Ammon's horn (tissue), 1 donor: ENCODE data around the gene KRTAP5-5.
"Not testable (repeated sequence)": the region's sequence is repeated elsewhere in the genome, so short reads cannot be mapped to it uniquely, and the experiment has no call there.

Experiments
- DNase-seq: peaks from one replicate; pipeline ENCODE4 v3.0.0-alpha.2; 2016; ENCODE audit warnings: low spot score

KRTAP5-5 gene

DNA sequence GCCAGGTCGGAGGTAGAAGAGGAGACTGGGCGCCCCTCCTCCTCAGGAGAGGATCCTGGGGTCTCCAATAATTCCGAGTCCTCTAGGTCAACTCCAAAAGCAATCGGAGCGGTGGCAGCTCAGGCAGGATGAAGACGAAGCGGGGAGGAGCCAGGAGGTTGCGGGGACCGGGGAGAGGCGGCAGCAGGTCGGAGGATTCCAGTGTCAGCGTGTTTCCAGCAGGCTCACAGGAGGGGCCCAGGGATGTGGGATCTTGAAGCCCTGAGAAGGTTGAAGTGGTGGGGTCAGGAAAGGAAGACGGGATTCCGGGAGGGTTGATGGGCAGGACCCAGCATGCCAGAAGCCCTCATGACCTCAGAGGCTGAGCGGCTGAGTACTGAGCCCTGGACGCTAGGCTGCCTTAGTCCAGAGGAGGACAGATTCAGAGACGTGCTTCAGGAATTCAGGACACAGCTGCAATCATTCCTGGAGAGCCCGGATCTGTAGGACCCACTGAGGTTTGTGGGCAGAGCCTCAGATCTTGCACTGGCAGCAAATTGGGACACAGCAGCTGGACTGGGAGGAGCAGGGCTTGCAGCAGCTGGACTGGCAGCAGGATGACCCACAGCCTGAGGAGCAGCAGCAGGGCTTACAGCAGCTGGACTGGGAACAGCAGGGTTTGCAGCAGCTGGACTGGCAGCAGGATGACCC is 22.3 kb upstream of the KRTAP5-5 start:
- not testable (repeated sequence) for DNase-seq

DNA sequence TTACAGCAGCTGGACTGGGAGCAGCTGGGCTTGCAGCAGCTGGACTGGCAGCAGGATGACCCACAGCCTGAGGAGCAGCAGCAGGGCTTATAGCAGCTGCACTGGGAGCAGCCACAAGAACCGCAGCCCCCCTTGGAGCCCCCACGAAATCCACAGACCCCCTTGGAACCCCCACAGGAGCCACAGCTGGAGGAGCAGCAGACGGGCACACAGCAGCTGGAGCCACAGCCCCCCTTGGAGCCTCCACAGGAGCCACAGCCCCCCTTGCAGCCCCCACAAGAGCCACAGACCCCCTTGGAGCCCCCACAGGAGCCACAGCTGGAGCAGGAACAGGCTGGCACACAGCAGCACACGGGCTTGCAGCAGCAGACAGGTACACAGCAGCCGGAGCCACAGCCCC is 21.7 kb upstream of the KRTAP5-5 start:
- DNase-seq = not testable (repeated sequence)

DNA sequence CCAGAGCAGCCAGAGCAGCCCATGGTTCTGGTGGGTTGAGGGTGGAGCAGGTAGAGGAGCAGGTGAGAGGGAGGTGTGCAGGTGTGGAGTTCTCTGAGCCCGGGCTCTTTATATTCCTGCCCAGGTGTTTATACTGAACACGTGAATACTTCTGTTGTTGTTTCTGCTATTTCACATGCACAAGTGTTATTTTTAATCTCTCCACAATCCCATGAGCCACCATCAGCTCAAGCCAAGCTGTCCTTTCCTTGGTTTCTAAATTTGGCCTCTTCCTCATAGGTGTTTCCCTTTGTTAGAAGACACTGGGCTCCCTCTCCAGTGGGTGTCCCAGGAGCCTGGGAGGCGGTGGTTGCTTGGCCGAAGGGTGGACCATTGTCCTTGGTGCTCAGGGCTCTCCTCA is 21.2 kb upstream of the KRTAP5-5 start, which contains the start of gene KRTAP5-3:
KRTAP5-3 (minus strand) TSS at position 101 of the 400 bp plus-strand sequence; CDS start at position 23, 78 bp downstream.
- DNase-seq = no peak

DNA sequence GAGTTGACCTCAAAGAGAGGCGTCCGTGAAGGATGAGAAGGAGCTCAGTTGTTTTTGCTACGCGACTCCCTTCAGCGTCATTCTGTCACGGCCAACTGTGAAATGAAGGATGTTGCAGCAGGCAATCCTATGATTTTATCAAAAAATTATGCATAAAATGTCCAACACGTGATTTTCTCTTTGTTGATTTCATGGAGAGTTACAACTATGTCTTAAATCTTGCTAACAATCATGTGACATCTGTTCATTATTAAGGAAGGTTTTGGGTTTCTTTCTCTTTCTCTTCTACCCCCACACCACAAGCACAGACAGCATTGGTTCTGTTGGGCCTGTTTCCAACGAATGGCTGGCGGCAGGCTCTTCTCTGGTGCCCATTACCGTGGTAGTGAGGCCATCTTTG is 11.3 kb upstream of the KRTAP5-5 start:
- no peak for DNase-seq

DNA sequence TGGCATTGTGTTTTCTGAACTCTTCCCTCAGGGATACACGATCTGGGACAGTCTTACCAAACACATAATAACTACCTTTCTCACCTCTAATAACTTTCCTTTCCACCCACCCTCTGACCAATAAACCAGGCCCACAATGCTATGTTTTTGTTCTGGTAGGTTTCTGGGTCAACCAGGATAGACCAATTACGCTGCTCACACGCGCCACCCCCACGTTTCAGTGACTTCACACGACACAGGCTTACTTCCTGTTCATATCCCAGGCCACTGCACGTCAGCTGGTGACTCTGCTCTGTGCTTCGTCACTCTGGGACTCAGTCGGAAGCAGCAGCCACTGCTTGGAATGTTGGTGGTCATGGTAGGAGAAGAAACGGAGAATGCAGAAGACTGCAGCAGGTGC is 10.1 kb upstream of the KRTAP5-5 start:
- DNase-seq = no peak

DNA sequence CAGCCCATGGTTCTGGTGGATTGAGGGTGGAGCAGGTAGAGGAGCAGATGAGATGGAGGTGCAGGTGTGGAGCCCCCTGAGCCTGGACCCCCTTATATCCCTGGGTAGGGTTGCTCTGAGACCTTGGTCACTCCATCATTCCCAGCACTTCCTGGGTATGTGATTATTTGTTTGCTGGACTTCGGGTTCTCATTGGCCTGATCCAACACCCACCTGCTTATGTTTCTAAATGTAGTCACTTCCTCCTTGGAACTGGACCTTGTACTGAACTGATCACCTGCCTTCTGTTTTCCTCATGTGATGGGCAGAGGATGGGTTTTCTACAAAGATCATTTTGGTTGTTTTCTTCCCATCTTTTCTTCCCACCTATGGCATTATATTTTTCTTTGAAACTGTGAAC is 7.5 kb upstream of the KRTAP5-5 start, which contains the start of gene KRTAP5-4:
KRTAP5-4 (minus strand) TSS at position 53 of the 400 bp plus-strand sequence; CDS start at position 8, 45 bp downstream.
- DNase-seq = no peak

DNA sequence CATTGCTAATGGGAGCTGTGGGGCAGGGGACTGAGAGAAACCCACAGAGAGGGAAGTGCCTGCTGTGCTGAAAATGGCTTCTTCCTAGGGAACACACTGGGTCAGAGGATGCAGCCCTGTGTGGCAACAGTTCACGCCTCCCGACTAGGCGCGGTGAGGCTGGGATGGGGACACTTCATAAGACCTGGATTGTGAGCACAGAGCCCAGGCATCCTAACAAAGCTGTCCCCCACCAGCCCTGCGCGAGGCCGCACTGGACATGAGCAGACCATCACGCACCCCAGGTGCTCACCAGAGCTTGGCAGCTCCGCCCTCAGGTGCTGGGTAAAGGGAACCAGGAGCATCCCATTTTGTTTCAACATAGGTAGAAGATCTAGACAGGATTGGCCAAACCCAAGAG is 5.9 kb upstream of the KRTAP5-5 start:
- no peak for DNase-seq

DNA sequence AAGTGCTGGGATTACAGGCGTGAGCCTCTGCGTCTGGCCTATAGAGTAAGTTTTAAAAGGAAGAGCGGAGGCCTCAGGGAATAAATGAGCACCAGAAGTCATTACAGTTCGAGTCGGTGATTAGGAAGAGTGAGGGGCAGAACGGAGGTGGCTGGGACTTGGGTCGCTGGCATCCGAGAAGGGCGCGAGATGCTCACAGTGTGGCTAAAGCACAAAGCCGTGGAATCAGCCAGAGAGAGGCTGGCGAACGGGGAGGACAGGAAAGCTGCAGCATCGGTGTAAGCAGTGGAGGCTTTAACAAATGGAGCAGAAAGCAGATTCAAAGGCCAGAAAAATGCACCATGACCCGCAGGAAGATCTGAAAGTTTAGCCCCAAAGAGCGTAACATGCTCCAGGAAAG is 5.0 kb upstream of the KRTAP5-5 start:
- DNase-seq = no peak

DNA sequence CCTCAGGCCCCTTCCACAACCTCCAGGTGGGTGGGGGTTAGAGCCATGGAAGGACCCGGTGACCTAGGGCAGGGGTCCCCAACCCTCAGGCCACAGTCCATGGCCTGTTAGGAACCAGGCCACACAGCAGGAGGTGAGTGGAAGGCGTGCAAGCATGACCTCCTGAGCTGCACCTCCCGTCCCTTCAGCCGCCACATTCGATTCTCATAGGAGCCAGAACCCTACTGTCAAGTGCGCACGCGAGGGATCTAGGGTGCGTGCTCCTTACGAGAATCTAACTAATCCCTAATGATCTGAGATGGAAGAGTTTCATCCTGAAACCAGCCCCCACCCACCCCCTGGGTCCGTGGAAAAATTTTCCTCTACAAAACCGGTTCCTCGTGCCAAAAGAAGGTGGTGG is 4.0 kb upstream of the KRTAP5-5 start:
- no peak for DNase-seq

DNA sequence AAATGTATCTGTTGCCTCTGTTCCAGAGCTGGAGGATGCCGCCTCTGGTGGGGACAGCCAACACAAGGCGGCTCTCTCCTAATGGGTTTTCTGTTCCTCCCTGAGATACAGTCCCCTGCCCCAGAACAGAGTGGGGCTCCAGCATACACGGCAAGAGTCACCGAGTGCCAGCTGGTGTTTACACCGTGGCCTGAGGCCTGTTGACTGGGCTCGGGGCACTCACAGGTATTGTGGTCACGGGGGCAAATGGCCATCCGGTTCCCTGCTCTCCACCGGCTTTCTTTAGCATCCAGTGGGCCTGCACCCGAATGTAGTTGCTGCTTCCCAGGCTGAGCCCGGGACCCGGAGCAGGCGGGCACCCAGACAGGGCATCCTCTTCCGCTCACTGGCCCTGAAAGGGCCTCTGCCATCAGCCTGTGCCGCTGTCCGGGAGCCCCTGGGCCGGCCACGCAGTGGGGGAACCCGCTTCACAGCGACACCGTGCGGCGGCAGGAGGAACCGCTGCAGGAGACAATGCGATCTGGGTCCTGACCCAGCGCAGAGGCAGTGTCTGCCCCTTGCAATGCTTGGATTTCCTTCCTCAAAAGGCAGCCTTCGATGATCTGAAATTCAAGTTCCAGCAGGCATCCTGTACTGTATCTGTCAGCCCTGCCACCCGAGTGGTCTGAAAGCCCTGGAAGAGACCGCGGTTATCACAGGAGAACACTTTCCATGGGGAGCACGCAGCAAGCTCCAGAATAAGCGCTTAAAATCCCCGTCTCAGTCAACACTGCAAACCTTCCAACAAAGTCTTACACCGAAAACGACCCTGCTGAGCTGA is 859 bp upstream of the KRTAP5-5 start:
- peak; percentile 59 for DNase-seq

DNA sequence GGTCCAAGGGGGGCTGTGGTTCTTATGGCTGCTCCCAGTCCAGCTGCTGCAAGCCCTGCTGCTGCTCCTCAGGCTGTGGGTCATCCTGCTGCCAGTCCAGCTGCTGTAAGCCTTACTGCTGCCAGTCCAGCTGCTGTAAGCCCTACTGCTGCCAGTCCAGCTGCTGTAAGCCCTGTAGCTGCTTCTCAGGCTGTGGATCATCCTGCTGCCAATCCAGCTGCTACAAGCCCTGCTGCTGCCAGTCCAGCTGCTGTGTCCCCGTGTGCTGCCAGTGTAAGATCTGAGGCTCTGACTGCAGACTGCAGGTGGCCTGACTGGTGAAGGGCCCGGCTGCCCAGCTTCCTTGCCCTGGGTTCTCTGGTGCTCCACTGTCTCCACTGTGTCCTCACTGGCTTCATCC is 696 bp downstream of the KRTAP5-5 start:
- no peak for DNase-seq

DNA sequence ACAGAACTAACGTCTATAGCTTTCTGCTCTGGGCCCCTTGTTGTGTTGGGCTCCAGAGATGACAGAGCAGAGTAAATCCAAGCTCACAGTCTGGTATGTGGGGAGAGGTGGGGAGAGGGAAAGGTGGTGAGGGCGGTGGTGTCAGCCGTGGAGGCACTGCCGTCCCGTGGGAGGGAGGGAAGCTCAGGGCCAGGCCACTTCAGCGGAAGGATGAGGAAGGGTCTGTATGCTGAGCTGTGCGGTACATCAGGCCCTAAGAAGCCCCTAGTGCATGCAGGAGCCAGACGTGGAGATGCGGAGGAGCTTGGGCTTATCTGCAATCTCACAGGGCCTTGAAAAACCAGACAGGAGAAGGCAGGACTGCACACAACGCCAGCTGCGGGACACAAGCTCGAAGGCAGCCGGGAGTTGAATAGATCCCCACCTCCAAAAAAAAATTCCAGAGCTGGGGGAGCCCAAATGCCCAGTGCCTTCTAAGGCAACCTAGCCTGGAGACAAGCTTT is 1.5 kb downstream of the KRTAP5-5 start:
- DNase-seq = no peak

DNA sequence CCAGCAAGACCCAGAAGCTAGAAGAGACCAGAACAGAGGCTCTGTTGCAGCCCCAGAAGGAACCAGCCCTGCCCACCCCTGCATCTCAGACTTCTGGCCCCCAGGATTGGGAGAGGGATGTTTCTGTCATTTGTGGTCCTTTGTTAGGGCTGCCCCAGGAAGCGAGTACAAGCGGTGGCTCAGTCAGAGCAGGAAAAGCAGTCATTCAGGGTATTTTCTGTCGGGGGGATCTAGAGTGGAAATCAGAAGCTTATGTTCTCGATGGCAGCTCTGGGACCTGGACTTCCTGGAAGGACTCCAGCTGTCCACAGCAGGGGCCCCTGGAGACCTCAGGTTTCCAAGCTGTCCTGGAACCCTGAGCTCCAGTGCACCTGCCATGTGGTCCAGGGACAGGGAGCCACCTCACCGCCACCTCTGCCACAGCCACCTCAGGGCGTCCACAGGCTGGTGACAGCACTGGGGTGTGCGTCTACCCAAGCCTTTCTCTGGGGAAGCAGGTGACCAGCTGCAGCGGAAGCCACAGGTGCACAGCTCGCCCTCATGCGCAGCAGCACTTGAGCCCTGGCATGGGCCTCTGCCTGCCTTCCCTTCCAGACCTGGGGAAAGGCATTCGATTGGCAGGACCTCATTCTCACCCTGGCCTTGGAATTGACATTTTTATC is 2.6 kb downstream of the KRTAP5-5 start:
- DNase-seq = no peak

DNA sequence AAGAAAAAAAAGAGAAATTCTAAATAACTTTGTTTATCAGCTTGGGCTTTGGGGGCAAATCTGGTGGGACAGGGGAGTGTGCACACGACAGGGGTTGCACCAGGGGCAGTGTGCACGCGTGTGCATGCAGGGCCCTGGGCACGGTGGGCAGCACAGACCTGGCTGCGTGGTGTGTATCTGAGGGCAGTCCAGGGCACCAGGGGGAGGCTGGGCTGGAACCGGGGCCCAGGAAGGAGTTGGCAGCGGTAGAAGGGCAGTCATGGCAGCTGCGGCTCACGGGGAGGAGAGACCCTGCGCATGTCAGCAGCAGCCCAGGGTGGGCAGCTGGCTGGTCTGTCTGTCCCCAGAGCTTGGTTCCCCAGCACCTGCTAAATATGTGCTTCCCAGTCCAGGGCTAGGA is 4.3 kb downstream of the KRTAP5-5 start:
- no peak for DNase-seq

DNA sequence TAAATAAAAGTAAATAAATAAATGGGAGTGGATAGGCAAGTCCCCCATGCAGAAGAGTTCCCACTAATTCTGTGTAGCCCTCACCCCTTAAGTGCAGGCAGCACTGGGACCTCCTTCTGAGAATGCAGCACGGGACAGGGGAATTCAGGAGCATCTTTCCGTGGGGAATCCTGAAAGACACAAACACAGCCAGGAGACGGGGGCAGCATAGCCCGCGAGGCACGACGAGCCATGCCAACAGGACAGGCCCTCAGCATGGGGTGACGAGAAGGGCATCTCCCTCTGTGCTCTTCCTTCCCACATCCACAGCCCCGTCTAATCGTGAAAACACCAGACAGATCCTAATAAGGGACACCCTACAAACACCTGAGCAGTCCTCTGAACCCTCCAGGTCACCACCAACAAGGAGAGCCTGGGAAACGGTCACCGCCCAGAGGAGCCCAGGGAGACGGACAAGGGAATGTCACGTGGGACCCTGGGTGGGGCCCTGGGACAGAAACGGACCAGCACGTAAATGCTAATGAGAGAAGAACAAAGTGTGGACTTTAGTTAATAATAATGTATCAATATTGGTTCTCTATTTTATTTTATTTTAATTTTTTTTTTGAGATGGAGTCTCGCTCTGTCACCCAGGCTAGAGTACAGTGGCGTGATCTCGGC is 6.8 kb downstream of the KRTAP5-5 start:
- no peak for DNase-seq

DNA sequence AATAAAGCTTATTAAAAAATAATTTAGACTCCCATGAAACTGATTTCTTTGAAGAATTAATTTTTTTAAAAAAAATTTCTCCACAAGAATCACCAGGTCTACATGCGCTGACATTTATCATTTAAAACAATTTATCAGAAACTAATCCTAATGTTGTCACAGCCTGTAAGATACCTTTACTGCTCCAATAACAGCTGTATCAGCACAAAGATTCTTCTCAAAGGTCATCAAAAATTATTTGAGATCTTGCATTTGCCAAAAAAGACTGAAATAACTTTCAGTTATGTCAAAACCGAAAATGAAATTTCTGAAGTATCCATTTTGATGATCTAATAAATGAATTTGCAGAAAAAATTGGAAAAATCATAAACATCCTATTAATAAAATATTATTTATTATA is 8.1 kb downstream of the KRTAP5-5 start:
- no peak for DNase-seq

DNA sequence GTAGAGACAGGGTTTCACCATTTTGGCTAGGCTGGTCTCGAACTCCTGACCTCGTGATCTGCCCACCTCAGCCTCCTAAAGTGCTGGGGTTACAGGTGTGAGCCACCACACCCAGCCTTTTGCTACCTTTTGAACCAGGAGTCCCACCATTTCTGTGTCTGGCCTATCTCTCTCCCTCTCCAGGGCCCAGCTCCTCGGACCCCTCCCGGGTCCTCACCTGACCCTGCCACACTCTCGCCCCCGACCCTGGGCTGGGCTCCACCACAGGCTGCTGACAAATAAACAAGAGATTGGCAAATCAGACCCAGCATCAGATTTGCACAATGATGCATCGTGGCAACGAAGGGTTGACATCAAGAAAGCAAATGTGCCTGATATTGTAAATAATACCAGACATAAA is 8.8 kb downstream of the KRTAP5-5 start:
- no peak for DNase-seq

DNA sequence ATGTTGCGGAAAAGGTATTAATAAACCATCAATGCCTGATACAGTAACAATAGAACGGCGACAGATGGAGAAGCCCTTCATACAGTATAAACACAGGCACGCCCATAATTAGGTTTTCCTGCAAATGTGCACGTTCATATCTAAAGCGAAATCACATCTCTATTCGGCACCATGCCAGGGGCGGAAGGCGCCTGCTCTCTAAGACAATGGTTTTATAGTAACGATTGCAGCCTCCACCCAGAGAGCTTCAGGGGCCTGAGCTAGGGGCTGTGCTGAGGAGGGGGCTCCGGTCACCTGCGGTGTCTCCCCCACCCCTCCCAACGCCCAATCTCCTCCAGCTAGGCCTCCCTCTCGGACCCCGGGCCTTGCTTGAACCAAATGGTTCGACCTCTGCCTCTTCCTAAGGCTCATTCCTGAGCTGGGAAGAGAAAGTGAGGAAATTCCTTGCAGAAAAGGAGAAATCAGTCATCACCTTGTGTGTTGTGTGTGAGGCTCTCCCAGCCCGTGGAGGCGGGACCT is 9.6 kb downstream of the KRTAP5-5 start:
- DNase-seq = no peak

DNA sequence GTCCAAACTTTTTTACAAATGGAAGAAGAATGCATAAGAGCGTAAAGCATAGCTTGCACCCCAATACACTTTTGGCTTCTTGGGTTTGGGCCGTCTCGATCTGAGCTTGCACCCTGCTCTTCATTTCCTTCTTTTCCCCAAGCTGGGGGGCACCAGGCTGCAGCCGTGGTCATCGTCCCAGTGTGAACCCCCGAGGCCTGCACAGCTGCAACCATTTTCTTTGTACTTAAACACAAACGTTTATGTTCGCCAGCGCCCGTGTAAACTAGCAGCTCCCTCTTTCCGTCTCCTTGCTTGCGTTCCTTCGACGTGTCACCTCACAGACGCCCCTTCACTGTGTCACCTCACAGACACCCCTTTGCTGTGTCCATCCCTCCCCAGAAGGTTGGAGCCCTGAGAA is 10.1 kb downstream of the KRTAP5-5 start:
- no peak for DNase-seq

DNA sequence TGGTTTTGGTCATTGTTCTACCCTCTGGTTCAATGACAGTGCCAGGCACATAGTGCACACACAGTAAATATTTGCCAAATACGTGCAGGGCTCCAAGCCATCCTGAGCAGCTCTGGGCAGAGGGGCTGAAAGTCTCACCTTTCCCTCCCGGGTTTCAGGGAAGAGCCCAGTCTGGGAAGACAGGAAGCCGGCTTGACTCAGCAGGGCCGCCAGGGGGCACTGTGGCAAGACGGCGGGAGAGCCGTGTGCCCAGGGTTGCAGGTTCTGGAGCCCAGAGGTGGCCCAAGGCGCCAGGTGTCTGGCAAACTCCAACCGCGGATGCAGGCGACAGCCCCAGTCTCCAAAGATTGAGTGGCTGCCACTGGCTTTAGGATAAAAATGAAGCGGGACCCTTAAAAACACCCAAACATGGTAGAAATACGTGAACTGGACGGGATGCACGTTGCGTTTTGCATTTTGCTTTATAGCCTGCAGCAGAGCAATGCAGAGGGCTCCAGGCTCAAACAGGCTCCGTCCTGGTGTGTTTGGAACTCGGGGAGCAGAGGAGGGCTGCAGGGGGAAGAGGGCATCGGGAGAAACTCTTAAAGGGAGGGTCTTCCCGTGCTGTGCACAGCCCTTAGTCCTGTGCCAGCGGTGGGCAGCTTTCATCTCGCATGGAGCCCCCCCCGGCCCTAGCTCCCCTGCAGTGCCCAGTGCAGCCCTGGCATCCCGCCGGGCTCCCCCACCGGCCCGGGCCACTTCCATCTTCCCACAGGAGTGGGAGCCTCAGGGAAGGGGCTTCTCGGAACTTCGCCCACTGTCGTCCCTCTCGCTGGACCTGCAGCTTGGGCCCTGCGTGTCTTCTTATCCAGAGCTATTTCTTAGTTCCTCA is 10.7 kb downstream of the KRTAP5-5 start:
- peak; percentile 24 for DNase-seq

DNA sequence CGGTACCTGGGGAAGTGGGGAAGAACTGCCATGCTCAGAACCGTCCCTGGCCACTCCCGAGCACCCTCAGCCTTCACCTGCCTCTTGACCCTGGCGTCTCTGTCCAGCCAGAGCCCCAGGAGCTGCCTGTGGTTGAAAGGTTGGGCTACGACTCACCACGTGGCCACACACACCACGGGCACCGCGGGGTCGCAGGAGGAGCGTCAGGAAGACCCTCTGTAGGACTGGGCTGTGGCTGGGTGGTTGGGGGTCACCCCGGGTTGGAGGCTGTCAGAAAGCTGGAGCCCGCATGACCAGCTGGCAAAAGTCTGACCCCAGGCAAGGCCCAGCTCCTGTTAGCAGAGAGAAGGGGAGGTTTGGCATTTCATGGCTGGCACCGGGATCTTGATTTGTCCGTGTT is 11.5 kb downstream of the KRTAP5-5 start:
- no peak for DNase-seq
